Measurements from ENCODE around the gene ORAI3.

DNA sequence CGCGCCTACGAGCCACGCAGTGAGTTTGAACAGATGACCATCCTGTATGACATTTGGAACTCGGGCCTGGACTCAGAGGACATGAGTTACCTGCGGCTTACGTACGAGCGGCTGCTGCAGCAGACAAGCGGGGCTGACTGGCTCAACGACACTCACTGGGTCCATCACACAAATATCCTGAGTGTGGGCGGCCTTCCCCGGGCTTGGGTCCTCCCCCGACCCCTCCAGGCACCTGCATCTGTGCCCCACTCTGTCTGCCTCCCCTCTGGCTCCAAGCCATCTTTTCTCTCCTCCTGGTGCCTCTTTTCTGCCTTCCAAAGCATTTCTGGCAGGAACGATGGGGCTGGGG, 31.1 kb downstream of the ORAI3 start:
- TF ChIP-seq TARDBP (IDR thresholded peaks at IDR 0.05) (no peak), CTBP1 (IDR thresholded peaks at IDR 0.05; ENCODE audit: borderline replicate concordance) (no peak), PKNOX1 (IDR thresholded peaks at IDR 0.05) (no peak)

Data from HEK293T (cell line).